GM18907 (cell line): ENCODE data around the gene C2orf78.
"Not testable (repeated sequence)": the region's sequence is repeated elsewhere in the genome, so short reads cannot be mapped to it uniquely, and the experiment has no call there.

ENCODE experiments used
- ATAC-seq: cut with Tn5 transposase; IDR thresholded peaks from one replicate; pipeline ENCODE4 v1.9.1; 2021; ENCODE audit warnings: mild to moderate bottlenecking, moderate library complexity; ENCODE audit not compliant: unreplicated experiment

C2orf78 gene, protein sequence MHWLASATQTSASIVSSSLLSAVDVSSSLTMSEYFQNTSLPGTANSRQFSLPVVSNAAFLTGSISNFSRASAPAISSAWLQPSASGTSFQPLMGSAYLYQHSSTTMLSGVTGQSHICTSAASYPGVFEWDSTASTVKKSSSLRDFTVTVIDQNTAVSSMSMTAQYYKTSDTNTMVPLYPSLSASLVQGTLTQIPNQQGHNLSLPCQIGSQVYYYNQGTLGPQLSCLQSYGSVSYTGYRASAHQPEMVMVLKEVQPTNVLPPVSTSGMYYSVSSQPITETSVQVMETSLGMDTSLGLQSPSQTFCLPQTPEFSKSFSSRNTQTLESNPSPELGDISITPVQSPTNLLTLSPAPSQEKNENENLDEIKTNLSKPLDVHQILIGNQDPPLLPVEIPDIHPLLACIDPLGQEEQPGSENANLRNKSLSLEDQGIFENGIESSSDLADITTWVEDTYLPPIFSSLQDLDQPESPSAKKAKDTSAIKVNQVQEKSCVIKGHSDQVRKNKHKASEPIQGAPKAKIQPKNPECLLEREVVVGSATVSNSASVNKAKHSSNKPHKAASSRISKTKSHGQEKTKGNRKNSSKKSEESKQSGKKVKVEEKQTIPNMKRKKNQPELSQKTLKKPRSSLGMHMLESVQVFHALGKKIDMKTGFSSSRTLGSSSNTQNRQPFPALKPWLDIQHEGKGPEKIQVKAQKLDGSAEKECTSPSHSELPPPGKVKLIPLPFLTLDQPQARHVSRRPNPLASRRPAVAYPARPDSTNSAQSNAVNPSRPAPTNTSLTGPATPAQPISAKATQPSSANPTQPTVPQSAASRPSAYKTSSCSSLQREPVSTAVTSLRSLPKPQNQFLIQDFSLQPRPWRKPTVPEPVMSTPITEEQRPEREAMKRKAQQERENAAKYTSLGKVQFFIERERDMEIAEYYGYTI

DNA sequence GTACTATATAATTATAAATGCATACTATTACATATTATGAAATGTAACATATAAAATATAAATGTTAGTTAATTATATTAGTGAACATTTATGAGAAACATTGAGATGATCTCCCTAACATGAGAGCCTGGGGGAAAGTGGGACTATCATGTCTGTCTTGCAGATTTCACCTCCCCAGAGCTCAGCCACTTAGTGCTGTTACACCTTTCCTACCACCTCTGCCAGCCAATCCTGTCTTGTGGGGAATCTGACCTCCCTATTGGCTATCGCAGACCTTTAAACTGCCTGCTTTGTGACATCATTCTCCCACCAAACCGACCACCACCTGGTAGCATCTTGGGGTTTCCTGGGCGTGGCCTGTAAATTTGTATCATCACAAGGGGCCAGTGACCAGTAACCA, at the start of gene C2orf78:
Gene C2orf78 (plus strand): TSS at position 301 of the 400 bp plus-strand sequence. CDS start 127 bp downstream, outside the sequence.
- not testable (repeated sequence) for ATAC-seq

DNA sequence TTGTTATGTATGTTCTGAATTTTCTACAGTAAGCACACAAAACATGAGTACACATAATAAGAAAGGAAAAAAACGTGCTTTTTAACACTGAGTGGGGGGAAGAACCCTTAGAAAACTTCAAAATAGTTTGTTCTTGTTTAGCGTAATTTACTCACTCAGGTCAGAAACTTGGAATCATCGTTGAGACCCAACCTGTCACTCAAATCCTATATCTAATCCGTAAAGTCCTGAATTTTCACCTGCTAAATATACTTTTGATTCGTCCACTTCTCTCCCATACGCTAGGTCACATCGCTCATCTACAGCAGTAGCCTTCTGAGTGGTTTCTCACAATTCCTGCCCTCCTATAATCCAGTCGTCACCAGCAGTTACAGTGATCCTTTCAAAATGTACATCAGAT, 47.6 kb upstream of the C2orf78 start:
- no peak for ATAC-seq

DNA sequence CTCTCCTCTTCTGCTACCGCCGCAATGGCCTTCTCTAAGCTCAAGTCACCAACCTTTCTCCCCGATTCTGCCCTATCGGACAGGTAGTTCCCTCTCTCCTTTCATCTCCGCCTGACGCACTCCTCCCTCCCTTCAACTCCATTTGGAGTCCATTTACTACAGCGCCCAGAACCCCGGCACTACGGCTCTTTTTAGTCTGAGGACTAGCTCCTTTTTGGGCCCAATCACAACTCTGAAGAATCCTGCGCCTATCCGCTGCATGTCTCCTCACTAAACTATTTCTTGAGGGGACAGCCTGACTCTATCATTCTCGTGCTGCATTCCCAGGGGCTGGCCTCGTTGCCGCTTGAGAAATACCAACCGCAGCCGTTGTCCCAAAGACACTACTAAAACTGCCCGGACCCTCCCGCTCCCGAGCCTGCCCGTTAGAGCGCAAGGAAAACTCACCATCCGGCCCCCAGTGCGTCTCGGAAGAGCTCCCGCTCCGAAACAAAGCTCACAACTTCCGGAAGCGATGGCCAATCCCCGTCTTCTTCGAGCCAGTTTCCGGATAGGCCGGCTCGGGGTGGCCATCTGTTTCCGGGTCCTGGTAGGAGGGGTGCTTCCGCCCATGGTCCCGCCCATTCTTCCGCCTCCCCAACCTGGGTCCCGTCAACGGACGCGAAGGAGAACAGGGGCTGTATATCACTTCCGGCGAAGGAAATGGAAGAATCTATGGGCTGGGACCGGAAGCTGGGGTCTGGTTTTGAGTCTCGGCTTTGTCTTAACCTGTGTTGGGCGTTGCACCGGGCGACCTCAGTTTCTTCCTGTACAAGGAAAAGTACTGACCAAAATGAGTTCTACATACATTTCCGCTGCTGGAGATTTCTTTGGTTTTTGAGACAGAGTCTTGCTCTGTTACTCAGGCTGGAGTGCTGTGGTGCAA, 46.9 kb upstream of the C2orf78 start, which contains the start of gene TPRKB:
Gene TPRKB (minus strand): TSS at position 491 of the 925 bp plus-strand sequence. CDS start 2,776 bp downstream, outside the sequence.
- peak; percentile 93 for ATAC-seq

DNA sequence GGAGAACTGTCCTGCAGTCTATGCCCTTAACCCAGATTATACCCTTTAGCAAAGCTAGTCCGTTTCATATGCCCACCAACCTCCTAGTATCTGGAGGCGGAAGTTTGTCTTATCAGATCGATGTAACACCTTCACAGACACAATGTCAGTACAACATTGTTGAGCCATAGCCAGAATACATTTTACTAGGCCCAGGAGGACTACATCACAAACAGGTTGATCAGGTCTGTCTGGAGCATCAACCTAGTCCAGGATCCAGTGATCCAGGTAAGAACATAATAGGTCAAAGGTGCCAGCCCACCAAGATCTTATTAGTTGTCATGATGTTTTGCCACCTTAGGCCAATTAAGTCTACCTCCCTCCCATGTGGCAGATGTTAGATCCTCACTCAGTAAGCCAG, 44.9 kb upstream of the C2orf78 start:
- no peak for ATAC-seq

DNA sequence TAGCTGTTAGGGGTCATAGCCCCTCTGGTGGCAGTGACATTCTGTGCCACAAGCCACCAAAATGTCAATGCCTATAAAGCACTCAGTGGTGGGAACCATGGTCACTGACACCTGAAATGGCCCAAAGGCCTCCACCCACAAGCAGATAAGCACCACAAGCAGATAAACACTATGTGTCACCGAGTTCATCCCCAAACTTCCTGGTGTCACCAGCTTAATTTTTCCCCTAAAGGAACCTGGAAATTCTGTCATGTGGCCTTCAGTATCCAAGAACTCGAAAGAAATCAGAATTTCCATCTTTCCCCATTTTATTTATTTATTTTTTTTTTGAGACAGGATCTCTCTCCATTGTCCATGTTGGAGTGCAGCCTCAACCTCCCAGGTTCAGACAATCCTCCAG, 43.2 kb upstream of the C2orf78 start:
- no peak for ATAC-seq

DNA sequence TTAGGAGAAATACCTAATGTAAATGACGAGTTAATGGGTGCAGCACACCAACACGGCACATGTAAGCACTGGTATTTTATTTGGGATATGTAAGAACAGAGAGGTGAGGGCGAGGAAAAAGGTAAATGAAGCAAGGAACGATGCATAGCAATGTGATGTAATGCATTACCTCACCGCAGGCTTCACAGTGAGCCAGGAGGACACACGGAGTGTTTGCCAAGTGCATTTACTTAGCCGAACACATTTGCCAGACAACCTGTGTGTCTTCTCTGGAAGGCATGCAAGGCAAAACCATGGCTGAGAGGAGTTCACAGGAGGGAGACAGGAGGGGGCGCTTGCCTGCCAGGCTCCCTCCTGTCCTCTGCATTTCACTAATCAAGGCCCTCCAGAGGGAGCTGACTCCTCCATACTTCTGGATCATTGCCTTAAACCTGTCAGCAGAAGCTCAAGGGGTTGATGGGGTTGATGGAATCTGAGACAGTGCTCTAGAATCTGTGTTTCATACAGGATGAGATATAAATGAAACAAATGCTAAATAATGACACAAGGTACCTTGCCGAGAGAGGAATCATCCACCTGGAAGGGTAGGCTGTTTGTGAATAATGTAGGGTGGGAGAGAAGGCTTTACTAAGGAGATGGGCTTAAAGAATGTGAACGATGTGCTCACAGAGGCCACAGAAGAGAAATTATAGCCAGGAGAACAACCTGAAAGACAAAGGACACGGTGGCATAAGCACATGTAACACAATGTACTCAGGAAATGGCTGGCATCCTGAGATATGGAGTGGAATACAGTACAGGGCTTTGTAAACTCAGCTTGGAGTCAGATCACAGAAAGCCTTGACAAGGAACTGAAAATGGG, 37.7 kb upstream of the C2orf78 start:
- ATAC-seq = no peak

DNA sequence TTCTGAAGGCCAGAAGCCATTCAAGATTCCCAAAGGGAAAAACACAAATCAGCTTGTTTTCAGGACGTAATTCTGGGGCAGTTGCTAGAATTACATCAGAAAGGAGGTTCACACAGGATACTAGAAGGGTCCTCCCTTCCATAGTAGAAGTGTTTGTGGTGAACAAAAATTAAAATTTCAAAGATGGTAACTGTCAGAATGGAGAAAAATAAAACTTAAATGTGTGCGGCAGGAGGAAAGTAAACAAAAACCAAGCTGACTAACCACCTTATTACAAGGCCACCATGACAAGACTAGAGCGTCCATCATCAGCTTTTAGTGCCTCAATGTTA, 37.1 kb upstream of the C2orf78 start:
- no peak for ATAC-seq

DNA sequence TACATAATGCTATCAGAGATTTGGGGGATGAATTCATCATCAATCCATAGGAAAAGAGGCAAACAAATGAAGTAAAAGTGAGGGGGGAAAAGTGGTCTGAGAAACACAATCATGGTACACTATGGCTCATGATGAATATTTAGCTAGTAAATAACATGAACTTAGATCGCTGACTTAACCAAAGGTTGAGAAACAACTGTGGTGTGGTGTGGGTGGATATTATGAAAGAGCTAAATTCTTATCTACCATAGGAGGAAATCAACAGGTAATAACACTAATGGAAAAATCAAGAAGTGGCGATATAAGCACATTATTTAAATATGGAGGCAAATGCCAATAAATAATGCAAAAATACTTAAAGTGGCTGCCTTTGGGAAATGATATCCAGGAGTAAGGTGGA, 34.7 kb upstream of the C2orf78 start:
- ATAC-seq = no peak

DNA sequence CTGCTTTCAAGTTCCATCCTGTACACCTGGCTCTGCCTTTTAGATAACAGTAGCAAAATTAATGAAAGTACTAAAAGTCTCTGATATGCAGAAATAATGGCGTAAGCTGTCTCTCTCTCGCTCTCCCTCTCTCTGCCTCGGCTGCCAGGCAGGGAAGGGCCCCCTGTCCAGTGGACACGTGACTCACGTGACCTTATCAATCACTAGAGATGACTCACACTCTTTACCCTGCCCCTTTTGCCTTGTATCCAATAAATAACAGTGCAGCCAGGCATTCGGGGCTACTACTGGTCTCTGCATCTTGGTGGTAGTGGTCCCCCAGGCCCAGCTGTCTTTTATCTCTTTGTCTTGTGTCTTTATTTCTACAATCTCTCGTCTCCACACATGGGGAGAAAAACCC, 29.7 kb upstream of the C2orf78 start:
- not testable (repeated sequence) for ATAC-seq

DNA sequence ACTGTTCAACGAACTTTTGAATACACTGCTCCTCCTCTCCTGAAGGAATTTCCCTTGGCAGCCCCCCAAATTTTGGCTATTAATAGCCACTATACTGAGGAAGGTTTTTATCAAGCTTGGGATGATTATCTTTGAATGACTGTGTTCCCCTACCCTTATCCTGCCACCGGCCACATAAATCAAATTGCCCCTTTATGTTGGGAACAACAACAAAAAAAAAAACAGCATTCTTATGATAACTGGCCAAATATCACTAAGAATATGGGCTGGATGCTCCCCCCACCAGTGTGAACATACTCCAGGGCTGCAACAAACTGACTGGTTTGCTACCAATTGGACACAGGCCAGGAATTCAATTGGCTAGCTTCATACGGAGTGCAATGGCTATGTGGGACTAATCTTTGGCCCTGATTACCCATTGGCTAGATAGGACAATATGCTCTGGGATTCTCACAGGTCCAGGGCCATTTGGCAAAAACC, 24.7 kb upstream of the C2orf78 start:
- no peak for ATAC-seq

DNA sequence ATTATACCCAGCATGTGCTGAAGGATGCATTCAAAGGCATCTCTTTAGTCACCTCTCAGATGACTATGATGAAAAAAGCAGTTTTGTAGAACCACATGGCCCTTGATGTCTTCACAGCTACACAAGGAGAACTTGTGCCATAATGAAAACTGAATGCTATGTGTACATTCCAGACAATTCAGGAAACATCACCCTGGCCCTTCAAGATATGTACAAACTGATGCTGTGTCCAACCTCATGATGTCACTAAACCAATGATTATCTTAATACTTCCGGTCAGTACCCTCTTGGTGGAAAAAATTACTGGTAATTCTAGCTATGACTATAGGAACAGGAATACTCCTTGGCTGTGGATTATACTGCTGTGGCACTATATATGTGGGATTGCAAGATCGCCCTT, 24.1 kb upstream of the C2orf78 start:
- ATAC-seq = no peak

DNA sequence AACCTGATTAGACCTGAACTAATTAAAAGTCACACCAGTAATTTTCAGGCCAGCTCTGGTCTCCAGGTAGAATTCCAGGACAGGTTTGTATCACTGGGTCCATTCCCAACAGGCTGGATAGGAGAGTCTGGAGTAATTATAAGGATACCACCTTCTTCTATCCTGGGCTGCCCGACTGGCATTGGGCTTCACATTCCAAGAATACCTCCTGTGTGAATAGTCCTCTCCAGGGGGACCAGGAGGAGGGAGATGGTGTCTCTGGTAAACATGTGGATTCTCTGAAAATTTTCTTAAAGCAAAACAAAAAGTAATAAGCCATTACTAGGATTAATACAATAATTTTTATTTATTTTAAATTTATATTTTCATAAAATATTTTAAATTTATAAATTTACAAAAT, 21.4 kb upstream of the C2orf78 start:
- ATAC-seq = no peak

DNA sequence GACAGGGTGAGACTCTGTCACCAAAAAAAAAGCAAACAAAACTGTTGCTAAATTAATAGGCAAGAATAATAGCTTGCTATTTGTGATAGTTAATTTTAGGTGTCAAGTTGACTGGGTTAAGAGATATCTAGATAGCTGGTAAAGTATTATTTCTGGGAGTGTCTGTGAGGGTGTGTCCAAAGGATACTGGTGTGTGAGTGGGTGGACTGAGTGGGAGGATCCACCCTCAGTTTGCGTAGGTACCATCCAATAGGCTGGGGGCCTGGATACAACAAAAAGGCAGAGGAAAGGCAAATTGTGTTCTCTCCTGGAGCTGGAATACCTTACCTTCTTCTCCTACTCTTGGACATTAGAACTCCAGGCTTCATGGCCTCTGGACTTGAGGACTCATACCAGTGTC, 19.0 kb upstream of the C2orf78 start:
- no peak for ATAC-seq

DNA sequence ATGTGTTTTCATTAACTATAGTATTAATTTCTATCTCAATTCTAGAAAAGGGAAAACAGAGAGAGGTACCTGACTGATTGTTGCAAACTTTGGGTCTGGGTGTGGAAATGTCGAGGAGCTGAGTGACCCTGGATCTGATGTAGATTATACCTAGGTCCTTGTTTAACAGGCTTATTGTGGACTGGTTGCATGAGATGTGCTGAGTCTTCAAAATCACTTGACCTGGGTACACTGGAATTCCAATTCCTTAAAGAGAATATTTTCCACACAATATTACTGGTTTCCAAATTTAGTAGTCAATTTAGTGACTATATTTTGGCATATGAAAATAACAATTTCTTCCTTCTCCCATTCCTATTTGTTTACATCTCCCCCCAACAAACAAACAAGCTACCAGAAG, 17.6 kb upstream of the C2orf78 start:
- ATAC-seq = no peak

DNA sequence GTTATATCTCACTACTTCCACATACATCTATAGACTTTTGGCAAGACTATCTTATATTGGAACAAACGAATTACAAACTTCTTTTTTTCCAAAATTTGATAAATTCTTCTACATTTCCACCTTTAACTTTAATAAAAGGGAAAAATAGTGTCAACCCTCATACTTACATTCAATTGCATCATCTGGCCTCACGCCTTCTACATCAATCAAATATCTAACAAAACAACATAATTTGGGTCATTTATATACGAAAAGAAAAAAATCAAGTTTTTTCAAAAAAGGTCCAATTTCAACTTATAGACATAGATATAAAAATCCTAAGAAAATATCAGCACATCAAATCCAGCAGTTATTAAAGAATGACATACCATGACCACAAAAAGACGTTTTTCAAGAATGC, 17.0 kb upstream of the C2orf78 start:
- no peak for ATAC-seq

DNA sequence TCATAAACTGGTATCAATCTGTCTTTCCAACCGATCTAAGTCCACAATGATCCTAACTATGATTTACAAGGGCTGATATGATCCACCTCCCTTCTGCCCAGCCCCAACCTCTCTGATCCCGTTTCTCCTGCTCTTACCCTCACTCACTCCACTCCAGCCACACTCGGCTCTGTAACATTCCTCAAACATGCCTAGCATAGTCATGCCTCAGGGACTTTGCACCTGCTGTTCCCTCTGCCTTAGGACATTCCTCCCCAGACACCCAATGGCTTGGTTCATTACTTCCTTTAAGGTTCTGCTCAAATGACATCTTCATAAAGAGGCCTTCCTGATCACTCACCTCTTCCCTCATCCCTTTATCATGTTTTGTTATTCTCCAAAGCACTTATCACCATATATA, 13.3 kb upstream of the C2orf78 start:
- no peak for ATAC-seq

DNA sequence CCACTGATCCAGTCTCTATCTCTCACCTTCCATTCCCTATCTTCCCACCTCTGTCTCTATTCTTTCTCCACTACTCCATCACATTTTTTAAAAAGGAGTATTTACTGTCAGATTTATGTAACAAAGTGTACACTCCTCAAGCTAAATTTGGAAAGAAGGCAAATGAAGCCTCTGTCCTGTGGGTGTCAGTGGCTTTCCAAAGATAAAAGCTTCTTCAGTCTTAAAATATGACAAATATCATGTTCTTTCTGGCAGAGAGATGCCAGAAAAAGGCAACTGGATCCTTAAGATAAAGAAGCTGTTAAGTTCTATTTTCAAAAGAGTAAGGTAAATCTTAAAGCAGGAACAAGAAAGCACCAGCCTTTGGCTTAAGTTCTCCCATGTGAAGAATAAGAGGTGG, 11.2 kb upstream of the C2orf78 start:
- no peak for ATAC-seq

DNA sequence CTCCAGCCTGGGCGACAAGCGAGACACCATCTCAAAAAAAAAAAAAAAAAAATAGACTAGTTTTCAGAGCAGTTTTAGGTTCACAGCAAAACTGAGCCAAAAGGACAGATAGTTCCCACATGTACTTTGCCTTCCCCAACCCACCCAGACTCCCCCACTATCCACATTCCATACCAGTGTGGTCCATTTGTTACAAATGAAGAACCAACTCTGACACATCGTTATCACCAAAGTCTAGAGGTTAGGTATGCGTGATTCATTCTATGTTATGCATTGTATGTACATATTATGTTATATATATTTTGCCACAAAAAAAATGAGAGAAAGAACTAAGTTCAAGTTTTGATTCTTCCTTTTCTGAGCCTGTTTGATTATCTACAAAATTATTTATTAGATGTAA, 7.6 kb upstream of the C2orf78 start:
- no peak for ATAC-seq

DNA sequence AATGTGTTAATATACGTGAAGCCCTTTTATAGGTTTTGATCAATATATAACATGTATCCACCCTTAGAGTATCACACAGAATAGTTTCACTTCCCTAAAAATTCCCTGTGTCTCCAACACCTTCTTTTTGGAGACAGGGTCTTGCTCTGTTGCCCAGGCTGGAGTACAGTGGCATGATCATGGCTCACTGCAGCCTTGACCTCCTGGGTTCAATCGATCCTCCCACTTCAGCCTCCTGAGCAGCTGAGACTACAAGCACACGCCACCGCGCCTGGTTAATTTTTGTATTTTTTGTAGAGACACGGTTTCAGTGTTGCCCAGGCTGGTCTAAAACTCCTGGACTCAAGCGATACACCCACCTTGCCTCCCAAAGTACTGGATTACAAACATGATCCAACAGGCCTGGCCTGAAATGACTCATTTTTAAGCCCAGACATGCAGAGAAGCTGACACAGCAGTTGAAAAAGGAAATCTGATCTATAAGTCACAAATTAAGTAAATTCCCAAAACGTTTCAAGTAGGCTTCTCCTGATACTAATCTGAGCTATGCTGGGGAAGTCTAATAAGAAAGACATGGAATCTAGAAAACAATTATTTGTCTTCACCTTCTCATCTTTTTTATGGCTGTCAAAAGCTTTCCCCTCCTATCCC, 7.0 kb upstream of the C2orf78 start:
- ATAC-seq = no peak
